ENCODE measurements around the gene EMC7. TPM values are rescaled to one million over a fixed set of nuclear protein-coding genes. Genes with fewer than 3 reads are reported as not detected.

EMC7 gene
- total RNA-seq, 2 donors from 2014 or later, result 73.1 to 78.6 TPM

GRCh38 chr15:34065261-34065660 lies 36.4 kb downstream of the EMC7 start:
- Histone ChIP-seq H3K9ac (ENCODE audit: low read depth in 2 of 2, low read length in 2 of 2) (no peak overlapping the region), H3K4me3 (no peak overlapping the region), H3K27ac (no peak overlapping the region), H3K4me1 (no peaks in the 10 kb centered on the region), H3K9me3 (no peaks in the 10 kb centered on the region), H3K27me3 (no peaks in the 10 kb centered on the region), H3K36me3 (no peaks in the 10 kb centered on the region)
- TF ChIP-seq CTCF (IDR thresholded peaks at IDR 0.05), result no peak
- DNase-seq, result no peak
- intact Hi-C loops (cut with DNase I), result loop anchor here (10.0 kb wide), 1 partner anchor 520 kb away; the partner anchor contains the start of gene GOLGA8B

GRCh38 chr15:34064438-34064837 lies 37.2 kb downstream of the EMC7 start:
- no peaks in the 10 kb centered on the region for H3K36me3 ChIP-seq
- H3K4me3 ChIP-seq, result no peak overlapping the region
- no peak overlapping the region for H3K27ac ChIP-seq
- no peak for TF ChIP-seq CTCF (IDR thresholded peaks at IDR 0.05)
- DNase-seq, result no peak
- H3K4me1 ChIP-seq, result no peaks in the 10 kb centered on the region
- no peaks in the 10 kb centered on the region for H3K27me3 ChIP-seq
- intact Hi-C loops (cut with DNase I), result loop anchor here (10.0 kb wide), 1 partner anchor 520 kb away; the partner anchor contains the start of gene GOLGA8B
- H3K9me3 ChIP-seq, result no peaks in the 10 kb centered on the region
- no peak overlapping the region for H3K9ac ChIP-seq (ENCODE audit: low read depth in 2 of 2, low read length in 2 of 2)

DNA sequence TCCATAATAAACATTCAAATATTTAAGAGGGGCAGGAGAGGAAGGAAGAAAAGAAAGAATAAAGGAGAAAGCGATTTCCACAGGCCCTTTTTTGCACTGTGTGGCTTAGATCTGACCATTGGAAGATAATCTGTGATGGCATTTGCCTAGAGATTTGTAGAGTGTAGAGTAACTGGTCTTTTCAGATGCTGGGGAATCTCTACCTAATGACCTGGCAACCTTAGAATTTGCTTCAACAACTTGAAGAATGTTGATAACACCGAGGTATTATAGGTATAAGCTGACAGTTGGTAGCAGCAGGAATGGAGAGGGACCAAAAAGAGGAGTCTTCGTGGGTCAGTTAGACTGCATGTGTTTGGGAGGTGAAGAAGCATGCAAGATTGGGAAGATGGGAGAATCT lies 41.7 kb downstream of the EMC7 start:
- Histone ChIP-seq H3K4me3 (no peak overlapping the region), H3K36me3 (no peaks in the 10 kb centered on the region), H3K27ac (no peak overlapping the region), H3K9me3 (no peaks in the 10 kb centered on the region), H3K9ac (ENCODE audit: low read depth in 2 of 2, low read length in 2 of 2) (no peak overlapping the region), H3K27me3 (no peaks in the 10 kb centered on the region), H3K4me1 (no peaks in the 10 kb centered on the region)
- intact Hi-C loops (cut with DNase I), result loop anchor here (10.0 kb wide), 1 partner anchor 525 kb away; the partner anchor contains the start of gene GOLGA8B
- no peak for DNase-seq
- no peak for TF ChIP-seq CTCF (IDR thresholded peaks at IDR 0.05)

DNA sequence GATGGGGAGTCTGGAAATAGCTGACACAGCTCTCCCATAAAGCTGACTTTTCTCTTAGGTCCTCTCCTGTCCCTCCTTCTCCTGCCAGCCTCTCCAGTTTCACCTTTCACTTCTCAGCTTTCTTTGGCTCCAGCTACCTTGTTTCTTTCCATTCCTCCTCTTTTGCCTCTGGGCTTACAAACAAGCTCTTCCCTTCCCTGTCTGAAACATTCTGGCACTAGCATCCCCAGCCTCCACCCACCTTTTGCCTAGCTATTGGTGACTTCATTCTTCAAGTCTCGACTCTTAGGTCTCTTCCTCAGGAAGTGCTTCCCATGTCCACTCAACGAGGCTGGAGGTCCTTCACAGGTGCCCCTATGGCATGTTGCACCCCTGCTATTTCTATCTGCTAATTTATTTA lies 42.2 kb downstream of the EMC7 start:
- no peaks in the 10 kb centered on the region for H3K4me1 ChIP-seq
- no peak for TF ChIP-seq CTCF (IDR thresholded peaks at IDR 0.05)
- no peak for DNase-seq
- H3K9ac ChIP-seq (ENCODE audit: low read depth in 2 of 2, low read length in 2 of 2), result no peak overlapping the region
- H3K27ac ChIP-seq, result no peak overlapping the region
- H3K27me3 ChIP-seq, result no peaks in the 10 kb centered on the region
- H3K9me3 ChIP-seq, result no peaks in the 10 kb centered on the region
- intact Hi-C loops (cut with DNase I), result no loop called here
- no peak overlapping the region for H3K4me3 ChIP-seq
- H3K36me3 ChIP-seq, result no peaks in the 10 kb centered on the region

DNA sequence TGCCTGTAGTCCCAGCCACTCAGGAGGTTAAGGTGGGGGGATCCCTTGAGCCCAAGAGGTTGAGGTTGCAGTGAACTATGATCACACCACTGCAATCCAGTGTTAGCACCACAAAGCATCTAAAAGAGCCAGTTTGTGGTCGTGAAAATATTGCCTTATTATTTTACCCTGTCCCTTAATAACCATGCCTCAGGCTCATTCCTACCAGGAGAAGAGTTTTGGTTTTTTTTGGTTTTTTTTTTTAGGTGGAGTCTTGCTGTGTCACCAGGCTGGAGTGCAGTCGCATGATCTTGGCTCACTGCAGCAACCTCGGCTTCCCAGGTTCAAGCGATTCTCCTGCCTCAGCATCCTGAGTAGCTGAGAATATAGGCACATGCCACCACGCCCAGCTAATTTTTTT lies 44.8 kb downstream of the EMC7 start:
- Histone ChIP-seq H3K4me1 (no peaks in the 10 kb centered on the region), H3K9ac (ENCODE audit: low read depth in 2 of 2, low read length in 2 of 2) (no peak overlapping the region), H3K36me3 (no peaks in the 10 kb centered on the region), H3K9me3 (no peaks in the 10 kb centered on the region), H3K27ac (no peak overlapping the region), H3K4me3 (no peak overlapping the region), H3K27me3 (no peaks in the 10 kb centered on the region)
- no peak for DNase-seq
- intact Hi-C loops (cut with DNase I), result no loop called here
- TF ChIP-seq CTCF (IDR thresholded peaks at IDR 0.05), result no peak

Measured in colonic mucosa (tissue), 4 donors.